Measurements from ENCODE around the gene ENTPD8. TPM values are rescaled to one million over a fixed set of nuclear protein-coding genes. Genes with fewer than 3 reads are reported as not detected.

ENTPD8 gene
- polyA plus RNA-seq, 10 donors: 0.17 to 0.71 (median 0.32) TPM

DNA sequence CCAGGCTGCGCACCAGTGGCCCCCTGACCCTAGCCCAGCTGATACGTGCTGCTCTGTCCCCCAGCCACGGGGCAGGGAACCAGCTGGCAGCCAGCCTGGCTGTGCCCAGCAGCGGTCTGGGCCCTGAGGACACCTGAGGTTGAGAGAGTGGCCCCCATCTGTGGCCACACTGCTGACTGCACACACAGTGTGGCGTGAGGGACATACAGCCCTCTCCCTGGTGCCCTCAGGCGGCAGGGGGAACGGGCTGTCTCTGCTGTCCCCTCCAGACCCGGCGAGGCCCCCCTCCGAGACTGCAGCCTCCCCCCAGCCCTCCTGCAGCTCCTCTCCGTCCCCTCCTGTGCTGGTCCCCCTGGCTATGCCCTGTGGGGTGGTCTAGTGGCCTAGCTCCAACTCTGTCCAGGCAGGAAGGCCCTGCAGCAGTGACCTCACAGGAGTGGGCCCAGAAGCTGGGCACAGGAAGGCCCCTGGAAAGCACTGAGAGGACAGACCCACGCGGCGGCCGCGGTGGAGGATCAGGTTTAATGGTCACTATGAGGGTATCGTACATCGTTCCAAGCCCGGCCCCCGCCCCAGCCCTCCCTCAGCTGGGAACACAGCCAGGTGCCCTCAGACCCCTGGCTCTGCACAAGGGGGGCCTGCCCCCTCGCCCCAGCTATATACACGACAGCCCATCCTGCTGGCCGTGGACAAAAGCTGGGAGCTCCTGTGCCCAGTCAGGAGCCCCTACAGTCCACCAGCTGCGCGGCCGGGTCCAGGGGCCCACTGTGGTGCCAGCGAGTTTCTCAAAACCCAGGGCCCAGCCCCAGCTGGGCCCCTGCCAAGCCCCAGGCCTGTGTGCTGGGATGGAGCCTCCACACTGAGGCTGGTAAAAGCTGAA, 6.8 kb upstream of the ENTPD8 start:
- no peak for DNase-seq

DNA sequence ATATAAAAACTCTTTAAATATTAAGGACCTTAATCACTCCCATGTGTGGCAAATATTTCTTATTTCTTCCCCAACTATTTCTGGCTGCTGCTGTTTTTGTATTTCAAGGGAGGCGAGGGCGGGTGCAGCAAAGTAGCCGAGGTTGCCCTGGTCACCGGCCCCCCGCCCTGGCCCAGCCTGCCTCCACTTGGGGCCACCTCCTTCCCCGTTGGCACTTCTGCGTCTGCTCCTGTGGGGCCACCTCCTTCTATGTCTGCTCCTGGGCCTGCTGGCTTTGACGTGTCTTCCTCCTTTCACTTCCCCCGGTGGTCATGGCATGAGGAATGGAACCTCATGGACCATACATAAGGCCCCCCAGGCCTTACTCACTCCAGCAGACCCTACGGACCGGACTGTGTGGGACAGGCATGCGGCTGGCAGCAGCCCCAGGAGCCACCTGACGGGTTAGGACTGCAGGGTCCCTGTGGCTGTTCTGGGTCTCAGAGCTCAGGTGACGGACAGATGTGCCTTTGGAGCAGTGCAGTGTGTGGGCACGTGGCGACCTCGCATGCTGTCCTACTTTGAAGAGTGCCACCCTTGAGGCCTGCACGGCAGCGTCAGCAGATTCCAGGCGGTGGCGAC, 5.8 kb upstream of the ENTPD8 start:
- DNase-seq: peak in 1 of 3 donors; percentile 59

DNA sequence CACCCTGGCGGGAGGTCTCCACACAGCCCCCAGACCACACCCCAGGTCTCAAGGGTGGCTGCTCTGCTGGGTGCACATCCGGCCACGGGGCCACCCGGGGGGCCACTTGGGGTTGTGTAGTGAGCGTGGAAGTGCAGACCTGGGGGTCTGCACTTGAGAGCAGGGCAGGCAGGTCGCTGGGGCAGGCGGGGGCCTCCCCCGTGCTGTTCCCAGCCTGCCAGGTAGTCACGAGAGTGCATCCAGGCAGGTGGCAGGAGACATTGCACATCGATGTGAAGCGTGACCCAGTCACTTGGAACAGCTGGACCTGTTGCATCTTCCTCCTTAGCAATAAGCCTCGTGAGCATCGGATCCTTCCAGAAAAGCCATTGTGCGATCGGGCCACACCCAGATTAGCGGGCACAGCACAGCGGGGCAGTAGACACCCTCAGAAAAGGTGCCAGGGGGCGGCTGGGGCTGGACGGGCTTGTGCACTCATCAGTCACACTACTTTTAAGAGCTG, 4.8 kb upstream of the ENTPD8 start:
- DNase-seq: peak in 1 of 3 donors; percentile 30

DNA sequence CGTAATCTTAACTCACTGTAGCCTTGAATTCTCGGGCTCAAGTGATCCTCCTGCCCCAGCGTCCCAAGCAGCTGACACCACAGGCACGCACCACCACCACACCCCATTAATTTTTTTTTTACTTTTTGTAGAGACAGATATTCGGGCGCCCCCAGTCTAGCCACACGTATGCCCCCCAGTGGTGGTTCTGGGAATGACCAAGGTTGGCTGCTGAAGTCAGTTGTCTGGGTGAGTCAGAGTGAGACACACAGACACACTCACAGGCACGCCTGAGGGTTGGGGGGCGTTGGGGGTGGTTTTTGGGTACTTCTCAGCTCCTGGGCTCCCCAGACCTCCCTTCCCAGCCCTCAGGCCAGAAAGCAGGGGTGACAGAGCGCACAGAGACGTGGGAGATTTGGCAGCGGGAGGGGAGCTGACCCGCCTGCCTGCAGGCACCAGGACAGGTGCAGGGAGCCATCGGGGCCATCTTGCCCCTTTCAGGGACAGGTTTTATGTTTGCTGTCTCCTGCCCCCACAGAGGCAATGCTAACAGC, 4.2 kb upstream of the ENTPD8 start:
- peak; percentile 63 to 83 (median 69) for DNase-seq

DNA sequence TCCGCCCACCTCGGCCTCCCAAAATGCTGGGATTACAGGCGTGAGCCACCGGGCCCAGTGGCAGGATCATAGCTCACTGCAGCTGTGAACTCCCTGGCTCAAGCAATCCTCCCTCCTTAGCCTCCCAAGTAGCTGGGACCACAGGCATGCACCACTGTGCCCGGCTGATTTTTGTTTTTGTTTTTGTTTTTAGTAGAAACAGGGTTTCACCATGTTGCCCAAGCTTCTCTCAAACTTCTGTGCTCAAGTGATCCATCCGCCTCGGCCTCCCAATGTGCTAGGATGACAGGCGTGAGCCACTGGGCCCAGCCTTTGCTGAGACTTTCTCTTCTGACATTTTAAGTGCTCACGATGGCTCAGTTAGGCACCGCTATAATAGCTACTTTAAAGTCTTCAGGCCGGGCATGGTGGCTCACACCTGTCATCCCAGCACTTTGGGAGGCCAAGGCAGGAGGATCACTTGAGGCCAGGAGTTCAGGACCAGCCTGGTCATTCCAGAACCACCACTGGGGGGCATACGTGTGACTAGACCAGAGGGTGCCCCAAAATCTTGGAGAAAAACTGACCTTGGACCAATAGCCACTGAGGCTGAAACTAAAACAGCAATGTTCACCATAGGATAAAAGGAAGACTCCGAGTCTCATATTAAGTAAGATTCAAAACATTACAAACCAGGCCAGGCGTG, 3.1 kb upstream of the ENTPD8 start:
- DNase-seq: no peak

DNA sequence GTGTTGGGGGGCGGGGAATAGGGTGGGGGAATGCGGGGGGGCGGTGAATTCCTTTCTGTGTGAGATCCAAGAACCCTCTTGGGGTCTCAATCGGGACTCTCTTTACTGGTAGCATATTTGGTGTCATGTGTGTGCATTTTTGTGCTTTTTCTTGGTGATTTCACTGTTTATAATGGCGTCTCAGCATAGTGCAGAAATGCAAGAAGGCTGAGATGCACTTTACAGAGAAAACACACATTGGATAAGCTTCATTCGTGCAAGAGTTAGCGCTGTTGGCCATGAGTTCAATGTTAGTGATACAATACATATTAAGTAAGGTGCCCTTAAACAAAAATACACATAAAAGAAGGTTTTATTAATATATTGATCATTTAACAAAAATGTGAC, 771 bp upstream of the ENTPD8 start:
- no peak for DNase-seq

DNA sequence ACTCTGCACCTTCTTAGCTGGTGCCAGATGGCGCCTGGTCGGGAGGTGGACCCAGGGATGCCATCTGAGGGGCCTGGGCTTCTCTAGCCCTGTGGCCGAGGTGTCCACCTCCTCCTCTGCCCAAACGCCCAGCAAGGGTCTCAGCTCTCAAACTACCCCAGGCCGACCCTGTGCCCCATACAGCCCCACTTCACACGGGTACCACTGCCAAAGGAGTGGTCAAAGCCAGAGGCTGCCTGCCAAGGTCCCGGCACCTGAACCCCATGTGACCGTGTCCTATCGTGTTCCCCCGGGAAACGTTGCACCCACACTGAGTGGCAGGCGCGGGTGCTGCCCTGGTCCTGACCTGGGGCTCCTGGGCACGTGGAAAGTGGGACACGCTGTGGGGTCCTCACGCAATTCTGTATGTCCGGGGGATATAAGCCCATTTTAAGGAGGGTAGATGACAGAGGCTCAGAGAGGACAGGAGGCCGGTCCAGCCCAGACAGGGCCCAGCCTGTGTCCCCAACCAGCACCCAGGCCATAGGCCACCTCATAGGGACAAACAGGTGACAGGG, 1.9 kb downstream of the ENTPD8 start:
- DNase-seq: no peak

DNA sequence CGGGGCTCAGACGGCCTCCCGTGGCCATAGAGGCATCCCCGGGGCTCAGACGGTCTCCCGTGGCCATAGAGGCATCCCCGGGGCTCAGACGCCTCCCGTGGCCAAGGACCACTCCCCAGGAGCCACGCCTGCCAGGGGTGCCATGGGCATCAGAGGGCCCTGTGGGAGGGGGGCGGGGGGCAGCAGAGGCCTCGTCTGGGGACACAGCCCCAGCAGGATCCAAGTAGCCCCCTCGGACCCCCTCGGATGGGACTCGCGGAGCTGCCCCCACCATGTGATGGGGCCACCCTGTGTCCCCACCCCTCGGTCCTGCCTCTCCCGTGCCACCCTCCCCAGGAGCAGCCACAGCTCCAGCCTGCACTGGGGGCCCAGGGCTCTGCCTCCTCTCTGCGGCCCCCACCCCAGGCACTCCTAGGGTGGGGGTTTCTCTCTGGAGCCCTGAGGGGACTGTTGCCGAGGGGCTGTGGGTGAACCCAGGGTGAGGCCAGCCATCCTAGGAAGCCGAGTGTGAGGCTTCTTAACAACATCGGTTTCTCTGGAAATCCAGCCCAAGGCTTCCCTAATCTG, 2.5 kb downstream of the ENTPD8 start:
- no peak for DNase-seq

DNA sequence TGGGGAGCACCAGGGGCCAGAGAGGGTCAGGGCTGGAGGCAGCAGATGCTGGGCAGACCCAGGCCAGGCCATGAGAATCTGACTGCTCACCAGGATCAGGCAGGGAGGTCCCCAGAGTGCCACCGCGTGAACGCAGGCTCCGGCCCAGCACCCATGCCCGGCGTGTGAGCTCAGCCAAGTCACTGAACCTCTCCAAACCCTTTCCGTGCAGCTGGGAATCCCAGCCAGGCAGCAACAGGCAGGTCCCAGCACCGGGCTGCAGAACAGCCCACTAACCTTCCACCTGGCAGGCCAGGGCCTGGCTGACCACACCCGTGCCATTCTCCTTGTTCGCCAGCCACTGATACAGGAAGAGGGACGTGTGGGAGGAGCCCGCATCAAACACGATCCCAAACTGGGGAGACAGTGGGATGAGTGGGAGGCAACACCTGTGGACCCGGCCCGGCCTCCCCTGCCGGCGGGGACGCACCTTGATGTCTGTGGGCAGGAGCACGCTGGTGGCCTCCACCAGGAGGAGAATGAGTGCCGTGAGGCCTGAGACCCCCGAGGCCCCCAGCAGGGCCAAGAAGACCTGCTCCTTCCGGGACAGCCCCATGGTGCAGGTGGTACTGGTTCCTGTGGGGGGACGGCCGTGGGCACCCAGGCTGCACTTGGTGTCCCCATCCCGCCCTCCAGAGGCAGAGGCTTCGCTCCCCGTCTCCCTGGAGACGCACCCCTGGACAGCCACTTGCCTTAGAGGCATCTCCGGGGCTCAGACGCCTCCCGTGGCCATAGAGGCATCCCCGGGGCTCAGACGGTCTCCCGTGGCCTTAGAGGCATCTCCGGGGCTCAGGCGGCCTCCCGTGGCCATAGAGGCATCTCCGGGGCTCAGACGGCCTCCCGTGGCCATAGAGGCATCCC, 3.2 kb downstream of the ENTPD8 start:
- DNase-seq: no peak

DNA sequence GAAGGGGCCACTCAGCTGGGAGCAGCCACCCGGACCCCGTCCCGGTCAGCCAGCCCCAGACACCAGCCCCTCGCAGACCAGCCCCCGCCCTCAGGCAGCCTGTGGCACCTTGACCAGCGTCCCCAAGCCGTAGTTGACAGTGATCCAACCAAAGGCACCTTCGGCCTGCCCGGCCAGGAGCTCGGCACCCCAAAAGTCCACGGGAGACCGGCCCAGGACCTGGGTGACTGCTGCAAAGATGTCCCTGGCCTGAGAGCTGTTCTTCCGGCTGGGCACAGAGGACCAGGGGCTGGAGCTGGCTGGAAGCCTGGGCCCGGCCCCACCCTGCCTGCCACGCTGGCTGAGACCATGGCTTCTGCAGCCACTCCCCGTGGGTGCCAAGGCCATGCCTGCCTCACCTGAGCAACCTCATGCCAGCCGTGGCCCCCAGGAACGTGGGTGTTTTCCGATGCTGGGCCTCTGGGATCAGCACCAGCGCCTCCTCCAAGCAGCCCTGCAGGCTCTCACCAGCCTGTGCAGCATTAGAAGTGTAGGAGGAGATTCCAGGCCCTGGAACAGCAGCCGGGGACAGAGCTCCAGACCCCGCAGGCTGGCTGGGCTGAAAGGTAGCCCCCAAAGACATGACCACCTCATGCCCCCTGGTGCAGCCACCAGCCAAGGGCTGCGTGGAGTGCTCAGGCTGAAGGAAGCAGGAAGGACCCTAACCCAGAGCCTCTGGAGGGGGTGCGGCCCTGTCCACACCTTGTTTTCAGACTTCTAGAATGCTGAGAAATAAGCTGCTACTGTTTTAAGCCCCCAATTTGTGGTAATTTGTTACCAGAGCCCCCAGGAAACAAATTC, 4.2 kb downstream of the ENTPD8 start:
- DNase-seq: no peak

DNA sequence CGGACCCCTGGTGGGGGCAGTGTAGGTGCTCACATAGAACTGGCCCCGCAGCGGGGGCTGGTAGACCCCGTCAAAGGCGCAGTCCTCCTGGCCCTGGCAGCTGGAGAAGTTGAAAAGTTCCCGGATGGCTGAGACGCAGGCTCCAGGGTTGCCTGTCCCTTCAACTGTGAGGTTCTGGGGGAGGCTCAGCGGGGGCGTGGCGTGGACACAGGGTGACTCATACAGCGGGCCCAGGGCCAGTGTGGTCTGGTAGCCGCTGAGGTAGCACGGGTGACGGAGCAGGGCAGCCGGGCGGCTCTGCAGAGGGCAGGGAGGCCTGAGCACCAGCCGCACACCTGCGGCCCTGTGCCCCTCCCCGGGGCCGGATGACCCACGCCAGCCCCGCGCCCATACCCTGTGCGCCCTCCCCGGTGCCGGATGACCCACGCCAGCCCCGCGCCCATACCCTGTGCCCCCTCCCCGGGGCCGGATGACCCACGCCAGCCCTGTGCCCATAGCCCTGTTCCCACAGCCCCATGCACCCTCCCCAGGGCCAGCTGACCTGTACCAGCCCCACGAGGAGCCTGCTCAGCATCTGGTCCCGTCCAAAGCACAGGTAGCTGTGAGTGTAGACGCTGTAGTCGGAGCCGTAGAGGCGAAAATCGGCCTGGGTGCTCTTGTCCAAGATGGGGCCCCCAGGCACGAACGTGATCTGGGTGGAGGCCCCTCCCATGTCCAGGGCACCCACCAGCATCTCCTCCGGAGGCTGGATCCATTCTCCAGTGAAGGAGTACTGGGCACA, 5.0 kb downstream of the ENTPD8 start:
- DNase-seq: no peak

DNA sequence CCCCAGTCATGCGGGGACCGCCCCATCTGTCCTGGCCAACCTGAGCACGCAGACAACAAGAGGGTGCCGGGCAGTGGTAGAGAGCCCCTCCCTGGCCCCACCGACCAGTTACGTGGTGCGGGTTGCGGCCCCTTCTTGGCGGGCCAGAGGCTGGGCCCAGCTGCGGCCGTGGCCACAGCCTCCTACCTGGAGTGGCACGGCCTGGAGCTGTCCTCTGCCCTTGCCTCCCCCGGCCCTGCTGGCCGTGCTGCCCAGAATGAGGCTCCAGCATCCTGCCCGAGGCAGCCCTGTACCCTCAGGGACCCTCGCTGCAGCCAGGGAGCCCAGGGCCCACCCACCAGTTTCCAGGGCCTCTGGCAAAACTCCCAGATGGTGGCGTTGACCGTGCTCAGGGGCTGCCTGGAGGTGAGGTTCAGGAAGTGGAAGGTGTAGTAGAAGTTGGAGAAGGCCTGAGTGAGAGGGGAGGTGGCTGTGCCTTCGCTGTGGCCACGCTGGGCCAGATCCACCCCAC, 5.7 kb downstream of the ENTPD8 start:
- DNase-seq: no peak

DNA sequence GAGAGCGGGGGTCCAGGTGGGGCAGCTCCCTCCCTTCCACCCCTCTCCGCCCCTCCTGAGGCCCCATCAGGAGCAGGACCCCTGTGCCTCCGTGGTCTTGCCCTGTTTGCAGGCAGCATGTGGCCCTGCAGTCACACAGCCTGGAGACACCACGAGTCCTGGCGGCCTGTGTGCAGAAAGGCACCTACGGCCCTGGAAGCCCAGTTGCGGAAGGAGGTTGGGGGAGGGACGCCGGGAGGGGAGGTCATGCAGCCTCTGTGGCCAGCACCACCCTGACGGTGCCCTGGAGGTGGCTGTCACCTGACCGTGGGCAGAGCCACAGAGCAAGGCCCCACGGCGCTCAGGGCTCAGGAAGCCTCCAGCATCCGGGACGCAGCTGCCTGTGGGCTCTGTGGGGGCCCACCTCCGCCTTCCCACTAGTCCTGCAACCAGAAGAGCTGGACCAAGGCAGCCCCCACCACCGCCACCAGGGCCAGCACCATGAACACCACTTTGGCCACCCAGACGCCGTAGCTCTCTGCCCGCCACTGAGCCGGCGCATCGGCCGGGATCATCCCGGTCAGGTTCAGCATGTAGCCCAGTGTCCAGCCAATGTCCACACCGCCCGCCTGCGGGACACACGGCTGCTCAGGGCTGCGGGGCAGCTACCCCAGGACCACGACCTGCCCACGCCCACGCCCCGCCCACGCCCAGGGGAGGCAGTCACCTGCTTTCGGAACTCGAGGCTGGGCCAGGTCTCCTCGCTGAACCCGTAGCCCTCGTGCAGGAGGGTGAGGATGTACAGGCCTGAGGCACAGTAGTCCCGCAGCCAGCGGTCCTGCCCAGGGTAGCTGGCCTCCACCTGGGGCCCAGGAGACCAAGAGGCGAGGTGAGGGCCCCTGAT, 6.4 kb downstream of the ENTPD8 start:
- no peak for DNase-seq

DNA sequence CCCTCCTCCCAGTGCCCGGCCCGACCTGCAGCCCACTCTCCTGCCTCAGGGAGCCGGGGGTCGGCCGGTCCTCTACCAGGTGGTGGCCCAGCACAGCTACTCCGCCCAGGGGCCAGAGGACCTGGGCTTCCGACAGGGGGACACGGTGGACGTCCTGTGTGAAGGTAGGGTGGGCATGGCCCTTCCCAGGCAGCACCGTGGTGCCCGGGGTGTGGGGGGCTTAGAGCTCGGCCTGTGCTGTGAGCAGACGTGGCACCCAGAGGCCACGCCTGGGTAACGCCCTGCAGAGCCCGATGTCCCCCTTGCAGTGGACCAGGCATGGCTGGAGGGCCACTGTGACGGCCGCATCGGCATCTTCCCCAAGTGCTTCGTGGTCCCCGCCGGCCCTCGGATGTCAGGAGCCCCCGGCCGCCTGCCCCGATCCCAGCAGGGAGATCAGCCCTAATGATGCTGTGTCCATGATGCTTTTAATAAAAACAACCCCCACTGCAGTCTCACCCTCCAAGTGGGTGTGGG, 7.2 kb downstream of the ENTPD8 start:
- no peak for DNase-seq

DNA sequence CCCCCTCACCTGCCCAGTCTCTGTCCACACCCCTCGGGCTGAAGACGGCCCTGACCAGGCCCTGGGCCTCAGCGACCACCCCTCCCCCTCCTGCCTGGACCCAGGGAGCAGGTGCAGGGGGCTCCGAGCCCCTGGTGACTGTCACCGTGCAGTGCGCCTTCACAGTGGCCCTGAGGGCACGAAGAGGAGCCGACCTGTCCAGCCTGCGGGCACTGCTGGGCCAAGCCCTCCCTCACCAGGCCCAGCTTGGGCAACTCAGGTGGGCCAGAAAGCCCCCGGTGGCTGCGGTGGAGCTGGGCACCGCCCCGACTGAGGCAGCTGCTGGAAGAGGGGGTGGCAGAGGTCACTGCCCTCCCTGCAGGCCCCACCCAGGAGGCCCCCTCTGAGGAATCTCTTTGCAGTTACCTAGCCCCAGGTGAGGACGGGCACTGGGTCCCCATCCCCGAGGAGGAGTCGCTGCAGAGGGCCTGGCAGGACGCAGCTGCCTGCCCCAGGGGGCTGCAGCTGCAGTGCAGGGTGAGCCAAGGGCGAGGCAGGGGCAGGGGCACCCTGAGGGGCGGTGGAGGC, 7.7 kb downstream of the ENTPD8 start:
- no peak for DNase-seq

DNA sequence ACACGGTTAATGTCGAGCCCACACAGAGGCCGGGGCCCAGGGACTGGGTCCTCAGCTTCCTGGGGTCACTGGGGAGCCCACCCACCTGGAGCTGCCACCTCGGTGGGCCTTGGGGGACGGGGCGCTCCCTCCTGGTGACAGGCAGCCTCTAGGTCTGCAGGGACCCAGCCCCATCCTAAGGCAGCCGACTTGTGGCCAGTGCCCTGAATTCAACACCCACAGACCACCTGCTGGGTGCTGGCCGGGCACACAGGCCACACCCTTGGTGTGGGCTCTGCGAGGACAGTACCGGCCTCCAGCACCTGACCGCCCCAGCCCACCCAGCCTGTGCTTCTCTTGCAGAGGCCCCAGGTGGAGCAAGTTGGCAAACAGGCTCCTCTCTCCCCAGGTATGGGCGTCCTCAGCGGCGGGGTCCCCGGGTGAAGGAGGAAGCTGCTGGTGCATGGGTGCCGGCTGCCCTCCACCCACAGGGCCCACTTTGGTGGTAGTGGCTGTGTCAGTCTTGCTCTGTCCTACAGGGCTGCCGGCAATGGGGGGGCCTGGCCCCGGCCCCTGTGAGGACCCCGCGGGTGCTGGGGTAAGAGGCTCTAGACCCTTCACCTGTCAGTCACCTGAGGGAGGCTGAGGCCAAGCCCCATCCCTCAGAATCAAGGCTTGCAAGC, 8.3 kb downstream of the ENTPD8 start:
- no peak for DNase-seq

All from muscle of back (tissue), 11 donors.